HG03342 (cell line): ENCODE data around the gene RPS6KA2.
"Not testable (repeated sequence)": the region's sequence is repeated elsewhere in the genome, so short reads cannot be mapped to it uniquely, and the experiment has no call there.

Experiments
- ATAC-seq: cut with Tn5 transposase; IDR thresholded peaks from one replicate; pipeline ENCODE4 v1.9.1; 2021; ENCODE audit warnings: mild to moderate bottlenecking, moderate library complexity; ENCODE audit not compliant: unreplicated experiment

Gene RPS6KA2

DNA sequence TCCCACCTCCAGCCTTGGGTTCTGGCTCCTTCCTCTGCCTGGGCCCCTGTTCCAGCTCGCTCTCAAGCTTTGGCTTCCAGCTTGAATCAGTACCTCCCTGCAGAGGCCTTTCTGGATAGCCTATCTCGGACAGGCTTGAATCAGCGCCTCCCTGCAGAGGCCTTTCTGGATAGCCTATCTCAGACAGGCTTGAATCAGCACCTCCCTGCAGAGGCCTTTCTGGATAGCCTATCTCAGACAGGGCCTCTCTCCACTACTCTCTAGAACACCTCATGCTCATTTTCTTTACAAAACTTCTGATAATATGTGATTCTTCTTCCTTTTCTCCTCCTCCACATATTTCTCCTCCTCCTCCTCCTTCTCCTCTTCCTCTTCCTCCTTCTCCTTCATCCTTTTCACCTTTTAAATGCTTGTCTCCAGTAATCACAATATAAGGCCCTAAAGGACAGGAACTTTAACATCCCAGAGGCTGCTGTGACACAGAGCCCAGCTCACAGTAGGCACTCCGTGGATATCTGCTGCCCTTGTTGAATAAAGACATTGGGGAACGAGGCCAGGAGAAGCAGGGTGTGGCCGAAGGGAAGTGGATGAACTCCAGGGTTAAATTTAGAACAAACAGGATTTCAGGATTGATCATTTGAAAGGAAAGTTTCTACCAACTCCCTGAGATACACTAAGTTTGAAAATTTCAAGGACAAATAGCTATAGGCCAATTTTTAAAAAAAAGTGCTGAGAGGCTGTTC is 9.3 kb upstream of the RPS6KA2 start:
- no peak for ATAC-seq

DNA sequence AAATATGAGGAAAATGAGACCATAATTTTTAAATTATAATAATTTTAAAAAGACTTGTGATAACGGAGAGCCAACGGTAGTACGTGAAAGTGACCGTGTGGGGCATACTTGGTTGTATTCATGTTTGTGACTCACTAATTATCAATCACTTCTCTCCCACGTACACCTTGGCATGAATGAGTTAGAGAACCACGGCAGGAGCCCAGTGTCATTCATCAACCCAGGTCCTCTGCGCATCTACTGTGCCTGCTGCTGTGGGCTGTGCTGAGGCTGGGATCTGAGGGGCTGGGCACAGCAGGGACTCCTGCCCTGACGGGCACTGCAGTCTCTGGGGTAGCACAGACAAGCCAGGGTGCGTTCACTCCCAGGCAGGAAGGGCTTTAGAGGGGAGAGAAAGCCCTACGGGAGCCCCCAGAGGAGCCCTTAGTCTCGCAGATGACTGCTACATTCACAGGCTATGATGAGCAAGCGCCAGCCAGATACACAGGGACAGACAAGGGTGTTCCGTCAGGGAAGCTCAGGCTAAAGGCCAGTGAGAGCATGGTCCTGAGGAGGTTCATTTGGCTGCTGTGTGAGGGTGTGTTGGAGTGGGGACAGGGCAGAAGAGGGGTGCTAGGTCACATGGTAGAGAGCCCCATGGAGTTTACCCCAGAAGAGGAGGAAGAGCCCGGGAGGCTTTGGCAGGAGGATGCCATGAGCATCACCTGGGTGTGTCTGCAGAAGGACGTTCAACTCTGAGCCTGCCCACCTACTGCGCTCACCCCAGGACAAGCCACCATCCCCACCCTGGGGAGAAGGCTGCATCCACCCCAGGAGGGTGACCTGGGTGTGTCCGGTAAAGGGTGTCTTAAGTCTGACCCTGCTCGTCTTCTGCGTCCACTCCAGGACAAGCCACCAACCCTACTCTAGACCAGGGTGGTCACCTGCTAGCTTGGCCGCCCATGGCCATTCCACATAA is 8.2 kb upstream of the RPS6KA2 start:
- ATAC-seq: no peak

DNA sequence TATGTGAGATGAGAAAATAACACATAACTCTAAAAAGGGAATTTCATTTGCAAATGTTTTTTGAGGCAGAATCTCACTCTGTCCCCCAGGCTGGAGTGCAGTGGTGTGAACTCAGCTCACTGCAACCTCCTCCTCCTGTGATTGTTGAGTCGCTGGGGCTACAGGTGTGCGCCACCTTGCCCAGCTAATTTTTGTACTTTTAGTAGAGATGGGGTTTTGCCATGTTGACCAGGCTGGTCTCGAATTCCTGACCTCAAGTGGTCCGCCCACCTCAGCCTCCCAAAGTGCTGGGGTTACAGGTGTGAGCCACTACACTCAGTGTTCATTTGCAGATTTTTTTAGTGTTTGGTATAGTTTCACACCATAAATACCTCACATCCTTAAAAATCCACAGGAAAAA is 7.5 kb upstream of the RPS6KA2 start:
- ATAC-seq: not testable (repeated sequence)

- no peak for ATAC-seq
Observed at GRCh38 chr6:166633732-166634535, 6.9 kb upstream of the RPS6KA2 start.

- ATAC-seq: no peak
Observed at GRCh38 chr6:166632731-166633130, 5.7 kb upstream of the RPS6KA2 start.

DNA sequence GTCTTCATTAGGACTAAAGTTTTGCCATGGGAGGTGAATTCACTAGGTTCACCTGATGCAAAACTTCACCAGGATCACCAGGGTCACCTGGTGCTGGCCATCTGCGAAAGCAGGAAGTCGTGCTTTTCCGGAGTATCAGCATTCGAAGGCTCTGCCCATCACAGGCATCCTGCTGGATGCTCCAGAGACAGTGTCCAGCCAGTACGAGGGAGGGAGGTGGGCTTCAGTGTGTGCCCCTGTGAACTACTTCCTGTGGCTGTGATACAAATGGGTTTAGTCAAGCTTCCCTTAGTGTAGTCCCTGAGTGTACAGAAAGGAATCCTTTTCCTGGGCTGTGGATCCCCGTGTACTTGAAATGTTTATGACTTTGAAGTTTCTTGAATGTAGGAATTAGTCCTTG is 3.4 kb upstream of the RPS6KA2 start:
- ATAC-seq: no peak

GRCh38 chr6:166629628-166630027 is 2.6 kb upstream of the RPS6KA2 start:
- no peak for ATAC-seq

DNA sequence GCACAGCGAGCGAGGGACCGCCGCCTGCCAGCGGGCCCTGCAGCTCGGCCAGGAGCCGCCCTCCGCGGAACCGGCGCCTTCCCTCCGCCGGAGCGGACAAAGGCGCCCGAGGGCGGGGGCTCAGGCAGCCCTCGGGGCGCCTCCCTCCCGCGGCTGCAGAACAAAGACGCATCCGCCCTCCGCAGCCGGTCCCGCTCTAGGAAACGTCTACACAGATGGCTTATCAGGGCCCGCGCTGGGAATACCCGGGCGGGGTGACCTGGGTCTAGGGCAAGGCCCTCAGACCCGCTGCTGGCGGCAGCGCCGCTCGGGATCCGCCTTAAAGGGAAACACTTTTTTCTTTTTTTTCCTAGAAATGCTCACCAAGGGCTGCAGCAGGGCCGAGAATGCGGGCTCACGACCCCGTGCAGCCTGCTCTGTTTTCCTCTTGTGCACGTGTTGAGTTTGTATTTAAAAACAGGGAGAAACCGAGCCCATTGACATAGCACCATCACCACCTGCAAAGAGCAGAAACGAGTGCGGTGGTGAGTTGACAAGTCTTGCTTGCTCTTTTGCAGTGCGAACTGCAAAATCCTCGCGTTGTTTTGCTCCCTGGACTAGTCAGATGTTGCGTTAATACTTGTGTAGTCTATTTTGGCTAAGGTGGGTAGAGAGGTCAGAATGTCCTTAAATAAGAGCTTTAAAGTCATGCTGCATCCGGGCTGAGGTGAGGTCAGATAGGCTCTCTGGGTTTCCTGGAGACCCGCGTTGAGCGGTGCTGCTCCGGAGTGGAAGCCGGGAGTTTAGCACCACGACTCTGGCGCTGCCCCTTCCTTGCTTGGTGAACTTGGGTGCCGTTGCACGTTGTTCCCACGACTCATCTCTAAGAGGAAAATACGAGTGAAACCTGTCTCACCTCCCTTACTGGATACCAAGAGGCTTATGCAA is 1.1 kb upstream of the RPS6KA2 start:
- ATAC-seq: peak; percentile 22

- peak; percentile 1 for ATAC-seq
Observed at GRCh38 chr6:166626177-166627032, 646 bp downstream of the RPS6KA2 start.

- ATAC-seq: no peak
Observed at GRCh38 chr6:166625356-166625755, 1.7 kb downstream of the RPS6KA2 start.

DNA sequence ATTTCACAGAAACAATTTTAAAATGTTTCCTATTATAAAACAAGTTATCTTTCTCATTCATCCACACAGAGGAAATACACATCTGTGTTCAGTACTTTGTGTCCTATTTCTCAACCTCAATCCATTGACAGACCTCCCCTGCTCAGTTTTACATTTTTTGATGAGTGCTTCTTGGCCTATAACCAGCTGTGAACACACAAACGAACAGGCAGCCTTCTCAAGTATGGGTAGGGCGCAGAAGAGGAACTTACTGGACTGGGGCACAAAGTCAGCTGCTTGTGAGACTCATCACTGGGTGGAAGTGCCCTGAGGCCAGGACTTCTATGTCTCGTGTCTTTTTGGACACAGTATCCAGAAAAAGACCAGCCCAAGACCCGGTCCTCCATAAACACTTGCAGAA is 2.8 kb downstream of the RPS6KA2 start:
- no peak for ATAC-seq

- ATAC-seq: no peak
Observed at GRCh38 chr6:166623318-166623717, 3.7 kb downstream of the RPS6KA2 start.

GRCh38 chr6:166621114-166621540 is 5.9 kb downstream of the RPS6KA2 start:
- no peak for ATAC-seq

- ATAC-seq: no peak
Observed at GRCh38 chr6:166620478-166621113, 6.5 kb downstream of the RPS6KA2 start.

DNA sequence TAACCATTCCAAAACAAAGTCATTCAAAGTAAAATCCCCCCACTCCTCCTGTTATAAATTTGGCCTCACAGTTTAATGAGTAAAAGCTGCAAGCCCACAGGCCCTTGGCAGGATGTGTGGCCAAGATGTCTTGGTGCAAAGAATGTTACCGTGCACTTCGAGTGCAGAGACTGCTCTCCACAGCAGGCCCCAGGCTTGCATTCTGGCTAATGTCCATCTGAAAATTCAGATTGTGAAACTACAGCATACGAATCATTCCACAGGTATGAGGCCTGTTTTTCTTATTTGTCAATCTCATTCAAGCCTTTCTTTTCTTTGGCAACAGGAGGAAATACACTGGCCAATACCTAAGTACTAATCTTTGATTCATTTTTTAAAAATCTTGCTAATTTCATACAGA is 7.1 kb downstream of the RPS6KA2 start:
- ATAC-seq: no peak

DNA sequence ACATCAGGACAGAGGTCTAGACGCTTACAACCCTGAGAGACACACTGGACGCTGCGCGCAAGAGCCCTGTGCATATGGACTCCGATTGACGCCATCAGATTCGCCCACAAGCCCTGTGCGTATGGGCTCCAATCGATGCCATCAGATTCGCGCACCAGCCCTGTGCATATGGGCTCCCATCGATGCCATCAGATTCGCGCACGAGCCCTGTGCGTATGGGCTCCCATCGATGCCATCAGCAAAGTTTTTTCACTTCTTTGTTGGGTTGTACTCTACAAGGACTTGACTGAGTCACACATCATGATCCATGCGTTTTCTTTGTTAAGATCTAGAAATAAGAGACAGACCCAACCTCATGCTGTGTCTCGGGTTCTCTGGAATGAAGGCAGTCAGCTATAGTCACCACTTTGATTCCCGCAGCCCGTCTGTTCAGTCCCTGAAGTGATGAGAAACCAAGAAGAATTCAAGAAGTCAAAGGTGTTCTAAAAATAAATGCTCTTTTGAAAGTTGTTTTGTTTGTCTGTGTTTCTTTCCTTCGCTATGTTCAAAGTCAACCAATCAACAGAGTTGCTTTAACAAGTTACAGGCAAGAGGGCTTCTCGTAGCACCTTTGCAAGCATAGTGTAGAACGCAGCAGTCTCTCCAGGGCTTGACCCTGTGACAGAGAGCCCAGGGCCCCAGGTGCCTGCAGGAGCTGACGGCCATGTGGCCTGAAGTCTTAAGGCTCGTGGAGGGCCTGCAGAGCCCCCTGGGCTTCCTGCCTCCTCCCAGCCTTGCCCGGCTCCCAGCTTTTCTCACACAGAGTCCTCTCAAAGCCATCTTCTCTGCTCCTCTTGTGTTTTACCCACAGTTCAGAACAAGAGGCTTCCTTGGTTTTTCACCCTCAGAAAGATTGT is 7.9 kb downstream of the RPS6KA2 start:
- no peak for ATAC-seq

DNA sequence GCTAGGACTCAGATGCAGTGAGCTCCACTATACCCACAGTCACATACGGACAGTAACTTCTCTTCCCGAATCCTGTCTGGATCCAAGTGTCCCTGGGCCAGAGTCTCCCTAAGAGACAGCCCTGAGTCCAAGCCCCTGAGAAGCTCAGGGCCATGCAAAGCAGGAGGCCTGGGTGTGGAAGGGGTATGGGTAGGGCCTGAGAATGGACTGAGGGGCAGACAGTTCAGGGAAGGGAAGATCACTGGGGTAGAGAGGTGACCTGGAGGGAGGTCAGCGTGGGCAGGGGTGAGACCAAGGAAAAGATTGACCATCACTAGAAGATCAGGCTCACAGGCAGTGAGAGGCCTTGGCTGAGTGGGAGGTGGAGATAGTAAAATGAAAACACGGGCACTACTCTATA is 8.8 kb downstream of the RPS6KA2 start:
- no peak for ATAC-seq

DNA sequence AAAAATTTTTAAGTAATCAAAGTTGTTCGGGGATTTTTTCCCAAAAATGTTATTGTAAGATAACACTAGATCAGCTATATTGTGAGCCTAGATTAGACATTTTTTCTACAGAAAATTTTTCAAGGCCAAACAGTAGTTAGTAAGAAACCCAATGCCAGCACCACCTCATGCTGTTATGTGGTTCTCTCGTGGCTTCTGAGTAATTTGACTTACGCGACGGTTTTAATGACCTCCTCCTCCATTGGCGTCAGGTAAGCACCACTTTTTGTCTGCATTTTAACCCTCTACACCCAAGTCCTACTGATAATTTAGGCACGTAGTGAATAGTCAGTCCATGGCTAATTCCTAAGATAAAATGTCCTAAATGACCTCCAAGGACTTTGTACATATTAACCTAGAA is 9.7 kb downstream of the RPS6KA2 start:
- ATAC-seq: no peak
